Right lobe of liver (tissue), 6 donors: ENCODE results near the gene MTM1. TPM values are rescaled to one million over a fixed set of nuclear protein-coding genes. Genes with fewer than 3 reads are reported as not detected.

Source experiments
- ATAC-seq, 4 donors: fragments of 200-7000 bp; cut with Tn5 transposase; one replicate each; pipeline ENCODE4 v1.9.1; 2020; ENCODE audit warnings: mild to moderate bottlenecking in 4 of 4, moderate library complexity in 4 of 4
- DNase-seq, 3 donors: peaks; one replicate each; pipeline ENCODE4 v3.0.0-alpha.2; 2020
- H3K27ac ChIP-seq, 3 donors: fragments of 200-600 bp; one replicate each; pipeline ENCODE4 v1.8.0; 2022
- H3K27me3 ChIP-seq, 2 donors: fragments of 200-600 bp; one replicate each; pipeline ENCODE4 v1.8.0; 2022
- H3K36me3 ChIP-seq, 4 donors: fragments of 200-600 bp; sonication (generic) in 1 of 4; one replicate each; pipeline versions ENCODE4 v1.5.1 to v1.8.0; 2017 to 2022; ENCODE audit warnings: control low read depth in 1 of 4
- H3K4me1 ChIP-seq, 4 donors: fragments of 200-600 bp; sonication (generic) in 1 of 4; one replicate each; pipeline versions ENCODE4 v1.5.1 to v1.8.0; 2017 to 2022; ENCODE audit warnings: control low read depth in 1 of 4
- H3K4me3 ChIP-seq, 3 donors: fragments of 200-600 bp; one replicate each; pipeline ENCODE4 v1.8.0; 2022
- H3K9me3 ChIP-seq, 4 donors: fragments of 200-600 bp; sonication (generic) in 1 of 4; one replicate each; pipeline versions ENCODE4 v1.5.1 to v1.8.0; 2017 to 2022; ENCODE audit warnings: control low read depth in 1 of 4
- POLR2A ChIP-seq: fragments of 450-650 bp; IDR thresholded peaks from one replicate; pipeline ENCODE4 v1.6.1; 2017; ENCODE audit warnings: antibody characterized with exemption, mild to moderate bottlenecking
- WGBS: methylation state at CpG from one replicate; pipeline ENCODE4 v1.1.6; 2018; ENCODE audit warnings: low coverage, low lambda C conversion rate; ENCODE audit not compliant: insufficient coverage; ENCODE audit errors: missing lambda C conversion rate; 5-methylcytosine and 5-hydroxymethylcytosine counted together
- intact Hi-C, 2 donors: fragments of 100-400 bp; cut with DNase I; formaldehyde crosslinking; loops; one replicate each; pipeline versions ENCODE4 v1.11.2 to v1.14.1; 2022
- total RNA-seq, 6 experiments: library from RNA; depleted of rRNA in 2 of 6; stranded (reverse); fragments of >200 nt in 2 of 6; fragmentation: NEBNext Ultra II Directional in 3 of 6; extraction: Animal tissue kit (Norgen Biotek cat#: 25700) in 3 of 6; gene quantifications; one replicate each; pipeline versions ENCODE4 v1.1.0 to v1.2.4, GENCODE V29; 2016 to 2023
- TF ChIP-seq, protein P1 (sequence below), 4 donors: fragments of 200-600 bp in 3 of 4; fragments of 450-650 bp in 1 of 4; IDR thresholded peaks; one replicate each; pipeline versions ENCODE4 v1.5.1 to v1.8.0; 2016 to 2022; ENCODE audit warnings: antibody characterized with exemption in 4 of 4, mild to moderate bottlenecking in 2 of 4
- donor health status: DM: no; HTN: yes; CAD: no.
- donor health status: DM: no; HTN: no; CAD: no.
- donor health status: DM: no; HTN: no; CAD: no.
- donor health status: DM: no; HTN: yes; CAD: no.
- donor health status: DM: no; HTN: yes; CAD: no.

MTM1 gene
- total RNA-seq, 6 experiments from 2014 or later, result 9.8 to 18.0 (median 13.5) TPM

DNA sequence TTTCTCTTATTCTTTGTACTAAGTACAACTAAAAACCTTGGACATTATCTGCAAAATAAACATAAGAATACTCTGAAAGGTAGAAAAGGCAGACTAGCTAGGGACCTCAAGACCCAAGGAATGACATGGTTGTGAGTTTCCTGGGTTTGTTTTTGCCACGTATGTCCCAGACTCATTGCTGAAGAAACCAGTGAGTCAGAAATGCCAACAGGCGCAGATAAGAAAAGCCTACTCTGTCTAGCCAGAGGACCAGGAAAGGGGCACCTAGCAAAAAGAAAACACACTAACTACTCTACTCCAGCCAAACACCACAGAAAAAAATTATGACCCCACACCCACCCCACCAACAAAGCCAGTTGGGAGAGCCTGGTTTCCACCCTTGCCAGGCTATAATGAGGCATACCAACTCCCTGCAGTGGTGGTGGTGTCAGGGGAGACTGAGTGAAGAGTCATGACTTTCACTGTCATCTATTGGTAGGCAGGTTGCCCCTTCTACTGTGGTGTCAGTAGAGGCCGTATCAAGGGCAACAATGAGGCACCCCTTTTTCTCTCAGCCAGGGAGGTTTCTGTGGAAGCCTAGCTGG is 135.7 kb downstream of the MTM1 start:
- Histone ChIP-seq H3K27ac (no peak overlapping the region), H3K4me3 (no peak overlapping the region), H3K4me1 (no peaks in the 10 kb centered on the region), H3K36me3 (no peaks in the 10 kb centered on the region), H3K9me3 (no peaks in the 10 kb centered on the region), H3K27me3 (no peaks in the 10 kb centered on the region)
- 59% methylated on average over 2 of the region's 3 CpGs for WGBS
- ATAC-seq (no peak), DNase-seq (no peak)
- TF ChIP-seq POLR2A, result no peak
- TF ChIP-seq, protein P1, sequence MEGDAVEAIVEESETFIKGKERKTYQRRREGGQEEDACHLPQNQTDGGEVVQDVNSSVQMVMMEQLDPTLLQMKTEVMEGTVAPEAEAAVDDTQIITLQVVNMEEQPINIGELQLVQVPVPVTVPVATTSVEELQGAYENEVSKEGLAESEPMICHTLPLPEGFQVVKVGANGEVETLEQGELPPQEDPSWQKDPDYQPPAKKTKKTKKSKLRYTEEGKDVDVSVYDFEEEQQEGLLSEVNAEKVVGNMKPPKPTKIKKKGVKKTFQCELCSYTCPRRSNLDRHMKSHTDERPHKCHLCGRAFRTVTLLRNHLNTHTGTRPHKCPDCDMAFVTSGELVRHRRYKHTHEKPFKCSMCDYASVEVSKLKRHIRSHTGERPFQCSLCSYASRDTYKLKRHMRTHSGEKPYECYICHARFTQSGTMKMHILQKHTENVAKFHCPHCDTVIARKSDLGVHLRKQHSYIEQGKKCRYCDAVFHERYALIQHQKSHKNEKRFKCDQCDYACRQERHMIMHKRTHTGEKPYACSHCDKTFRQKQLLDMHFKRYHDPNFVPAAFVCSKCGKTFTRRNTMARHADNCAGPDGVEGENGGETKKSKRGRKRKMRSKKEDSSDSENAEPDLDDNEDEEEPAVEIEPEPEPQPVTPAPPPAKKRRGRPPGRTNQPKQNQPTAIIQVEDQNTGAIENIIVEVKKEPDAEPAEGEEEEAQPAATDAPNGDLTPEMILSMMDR (IDR thresholded peaks at IDR 0.05), result no peak
- intact Hi-C loops, result no loop called here

GRCh38 chrX:150712619-150713018 is 144.2 kb downstream of the MTM1 start:
- DNase-seq (no peak), ATAC-seq (no peak)
- Histone ChIP-seq H3K9me3 (no peaks in the 10 kb centered on the region), H3K4me1 (peaks cover 0 to 13% (median 1%) of the 10 kb centered on the region in 4 donors), H3K36me3 (no peaks in the 10 kb centered on the region), H3K4me3 (no peak overlapping the region), H3K27ac (no peak overlapping the region), H3K27me3 (no peaks in the 10 kb centered on the region)
- TF ChIP-seq POLR2A, result no peak
- TF ChIP-seq, protein P1 (IDR thresholded peaks at IDR 0.05), result no peak
- intact Hi-C loops, result no loop called here

GRCh38 chrX:150715184-150715583 is 146.8 kb downstream of the MTM1 start:
- ATAC-seq (peak; percentile 66 to 83 (median 72)), DNase-seq (no peak)
- no peaks in the 10 kb centered on the region for H3K36me3 ChIP-seq
- H3K9me3 ChIP-seq, result no peaks in the 10 kb centered on the region
- no peaks in the 10 kb centered on the region for H3K27me3 ChIP-seq
- peaks cover 0 to 13% (median 1%) of the 10 kb centered on the region in 4 donors for H3K4me1 ChIP-seq
- 36% methylated on average over 2 of the region's 3 CpGs for WGBS
- intact Hi-C loops, result no loop called here
- TF ChIP-seq POLR2A, result no peak
- TF ChIP-seq, protein P1 (IDR thresholded peaks at IDR 0.05), result no peak
- H3K4me3 ChIP-seq, result no peak overlapping the region
- no peak overlapping the region for H3K27ac ChIP-seq

GRCh38 chrX:150719621-150720020 is 151.2 kb downstream of the MTM1 start:
- no peak overlapping the region for H3K27ac ChIP-seq
- WGBS, result 51% methylated on average over 4 of the region's 4 CpGs
- H3K36me3 ChIP-seq, result no peaks in the 10 kb centered on the region
- H3K27me3 ChIP-seq, result no peaks in the 10 kb centered on the region
- no peaks in the 10 kb centered on the region for H3K9me3 ChIP-seq
- ATAC-seq (no peak), DNase-seq (no peak)
- no peak overlapping the region for H3K4me3 ChIP-seq
- intact Hi-C loops, result no loop called here
- H3K4me1 ChIP-seq, result peaks cover 0 to 7% (median 0%) of the 10 kb centered on the region in 4 donors
- TF ChIP-seq, protein P1 (IDR thresholded peaks at IDR 0.05), result no peak
- no peak for TF ChIP-seq POLR2A

Other genes with a start within 250 kb of the MTM1 start
- gene MAMLD1, start 205.3 kb upstream of the MTM1 start, total RNA-seq, result 1 to 10 TPM in 5 of 6 experiments, under 1 TPM in 1; 0.99 to 4.7 (median 1.8) TPM
- 10 to 100 TPM in 3 of 6 experiments, 1 to 10 TPM in 3; 7.6 to 11.2 (median 9.4) TPM for gene MTMR1, start 124.8 kb downstream of the MTM1 start, total RNA-seq